ENCODE measurements around the gene TBCD.

DNA sequence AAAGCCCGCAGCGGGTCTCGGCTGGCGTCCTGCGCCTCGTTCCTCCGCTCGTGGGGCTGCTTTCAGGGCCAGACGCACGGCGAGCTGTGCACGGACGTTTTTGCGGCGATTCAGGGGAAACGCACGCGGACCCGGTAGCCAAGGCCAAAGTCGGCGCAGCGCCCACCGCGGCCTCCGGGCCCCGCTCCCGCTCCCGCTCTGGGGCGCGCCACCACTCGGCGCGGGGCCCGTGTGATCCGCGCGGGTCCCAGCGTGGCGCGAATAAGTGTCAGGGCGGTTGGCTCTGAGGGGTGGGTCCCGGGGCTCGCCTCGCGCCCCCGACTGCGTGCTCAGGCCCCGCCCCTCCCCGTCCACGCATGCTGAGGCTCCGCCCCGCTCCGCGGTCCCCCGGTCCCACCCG lies 694 bp upstream of the TBCD start:
- TF ChIP-seq CTCF (conservative IDR thresholded peaks at IDR 0.05 in 1 of 2, IDR thresholded peaks at IDR 0.05 in 1 of 2; ENCODE audit: extremely low read depth in 1 of 2, insufficient read depth in 1 of 2, low read depth in 1 of 2, low read length in 2 of 2) (no peak), EZH2 (IDR thresholded peaks at IDR 0.05; ENCODE audit: borderline replicate concordance, low read length) (no peak)

Data from mammary epithelial cell (primary cell).